Stimulated activated CD8-positive, alpha-beta memory T cell treated with anti-CD3 and anti-CD28 coated beads, Interleukin-15, amount 100 ng/mL, for 1 hour (primary cell): ENCODE data around the gene UBIAD1.
"Not testable (repeated sequence)": the region's sequence is repeated elsewhere in the genome, so short reads cannot be mapped to it uniquely, and the experiment has no call there.

Experiments
- DNase-seq: peaks from one replicate; pipeline ENCODE4 v3.0.0-alpha.2; 2020; ENCODE audit warnings: low read depth

Gene UBIAD1

GRCh38 chr1:11272832-11273594 is at the start of gene UBIAD1:
TSS of gene UBIAD1 (plus strand) at chr1:11273198. CDS start at chr1:11273532, 334 bp downstream.
- peak; percentile 69 for DNase-seq

GRCh38 chr1:11227106-11228077 is 45.6 kb upstream of the UBIAD1 start:
- DNase-seq, result no peak

- DNase-seq, result no peak
These were observed 43.8 kb upstream of the UBIAD1 start for GRCh38 chr1:11229203-11229602.

- DNase-seq, result no peak
These were observed 39.8 kb upstream of the UBIAD1 start for GRCh38 chr1:11233208-11233607.

GRCh38 chr1:11237356-11237755 is 35.6 kb upstream of the UBIAD1 start:
- no peak for DNase-seq

GRCh38 chr1:11238311-11238710 is 34.7 kb upstream of the UBIAD1 start:
- DNase-seq, result no peak

GRCh38 chr1:11245248-11245647 is 27.8 kb upstream of the UBIAD1 start:
- DNase-seq, result no peak

- no peak for DNase-seq
These were observed 26.9 kb upstream of the UBIAD1 start for GRCh38 chr1:11245904-11246719.

- DNase-seq, result no peak
These were observed 24.8 kb upstream of the UBIAD1 start for GRCh38 chr1:11248169-11248568.

- no peak for DNase-seq
These were observed 20.5 kb upstream of the UBIAD1 start for GRCh38 chr1:11252538-11252937.

GRCh38 chr1:11253226-11253625 is 19.8 kb upstream of the UBIAD1 start:
- DNase-seq, result no peak

GRCh38 chr1:11256299-11256698 is 16.7 kb upstream of the UBIAD1 start:
- DNase-seq, result no peak

GRCh38 chr1:11262171-11263049 is 10.6 kb upstream of the UBIAD1 start, which contains the start of gene MTOR:
TSS of gene MTOR (minus strand) at chr1:11262551. CDS start at chr1:11259409, 3,142 bp downstream.
- peak; percentile 88 for DNase-seq

- no peak for DNase-seq
These were observed 6.5 kb upstream of the UBIAD1 start for GRCh38 chr1:11266268-11267074.

- not testable (repeated sequence) for DNase-seq
These were observed 5.4 kb upstream of the UBIAD1 start for GRCh38 chr1:11267350-11268337.

GRCh38 chr1:11272544-11272831 is 510 bp upstream of the UBIAD1 start:
- DNase-seq, result no peak

- no peak for DNase-seq
These were observed 717 bp downstream of the UBIAD1 start for GRCh38 chr1:11273595-11274234.

GRCh38 chr1:11279152-11279551 is 6.2 kb downstream of the UBIAD1 start:
- no peak for DNase-seq

- no peak for DNase-seq
These were observed 6.6 kb downstream of the UBIAD1 start for GRCh38 chr1:11279630-11280029.
